HK-2 (cell line): Measurements from ENCODE around the gene LRRC17.

Source experiments
- DNase-seq: peaks from one replicate; pipeline ENCODE4 v3.0.0-alpha.2; 2018; ENCODE audit not compliant: unreplicated experiment

The LRRC17 gene, protein sequence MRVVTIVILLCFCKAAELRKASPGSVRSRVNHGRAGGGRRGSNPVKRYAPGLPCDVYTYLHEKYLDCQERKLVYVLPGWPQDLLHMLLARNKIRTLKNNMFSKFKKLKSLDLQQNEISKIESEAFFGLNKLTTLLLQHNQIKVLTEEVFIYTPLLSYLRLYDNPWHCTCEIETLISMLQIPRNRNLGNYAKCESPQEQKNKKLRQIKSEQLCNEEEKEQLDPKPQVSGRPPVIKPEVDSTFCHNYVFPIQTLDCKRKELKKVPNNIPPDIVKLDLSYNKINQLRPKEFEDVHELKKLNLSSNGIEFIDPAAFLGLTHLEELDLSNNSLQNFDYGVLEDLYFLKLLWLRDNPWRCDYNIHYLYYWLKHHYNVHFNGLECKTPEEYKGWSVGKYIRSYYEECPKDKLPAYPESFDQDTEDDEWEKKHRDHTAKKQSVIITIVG

DNA sequence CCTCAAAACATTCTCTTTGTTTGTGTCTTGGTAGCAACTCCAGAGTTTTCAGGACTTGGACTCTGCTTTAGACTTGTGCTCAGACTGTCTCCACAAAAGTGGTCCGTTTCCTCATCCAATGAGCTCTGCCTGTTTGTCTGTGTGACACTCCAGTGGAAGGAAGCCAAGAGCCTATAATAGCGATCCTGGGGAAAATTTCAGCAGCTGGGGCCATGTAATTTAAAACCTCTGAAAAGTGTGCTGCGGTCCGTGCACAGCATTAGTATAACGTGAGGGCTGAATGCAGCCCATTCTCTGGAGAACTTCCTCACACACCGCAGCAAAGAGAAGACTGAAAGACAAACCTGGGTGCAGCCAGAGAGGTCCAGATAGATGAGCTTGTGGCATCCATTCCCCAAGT lies at the start of gene LRRC17:
TSS of gene LRRC17 (plus strand) at position 259 of the 400 bp plus-strand sequence. CDS start 20,914 bp downstream, outside the sequence.
- DNase-seq = no peak

DNA sequence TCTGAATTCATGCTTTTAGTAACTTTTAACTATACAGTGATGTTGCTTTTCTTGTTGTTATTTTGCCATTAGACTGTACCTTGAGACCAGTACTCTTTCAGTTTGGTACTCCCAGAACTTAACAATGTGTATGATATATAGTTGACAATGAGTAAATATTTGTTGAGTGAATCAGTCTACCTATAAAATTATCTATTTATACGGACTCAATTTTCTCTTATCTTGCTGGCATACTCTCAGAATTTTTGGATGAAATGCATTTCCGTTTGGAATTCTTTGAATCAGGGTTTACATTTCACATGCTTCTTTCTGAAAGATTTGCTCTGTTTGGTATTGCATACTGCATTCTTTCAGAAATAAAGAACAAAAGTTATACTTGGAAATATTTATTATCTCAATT lies 47.8 kb upstream of the LRRC17 start:
- DNase-seq = no peak

DNA sequence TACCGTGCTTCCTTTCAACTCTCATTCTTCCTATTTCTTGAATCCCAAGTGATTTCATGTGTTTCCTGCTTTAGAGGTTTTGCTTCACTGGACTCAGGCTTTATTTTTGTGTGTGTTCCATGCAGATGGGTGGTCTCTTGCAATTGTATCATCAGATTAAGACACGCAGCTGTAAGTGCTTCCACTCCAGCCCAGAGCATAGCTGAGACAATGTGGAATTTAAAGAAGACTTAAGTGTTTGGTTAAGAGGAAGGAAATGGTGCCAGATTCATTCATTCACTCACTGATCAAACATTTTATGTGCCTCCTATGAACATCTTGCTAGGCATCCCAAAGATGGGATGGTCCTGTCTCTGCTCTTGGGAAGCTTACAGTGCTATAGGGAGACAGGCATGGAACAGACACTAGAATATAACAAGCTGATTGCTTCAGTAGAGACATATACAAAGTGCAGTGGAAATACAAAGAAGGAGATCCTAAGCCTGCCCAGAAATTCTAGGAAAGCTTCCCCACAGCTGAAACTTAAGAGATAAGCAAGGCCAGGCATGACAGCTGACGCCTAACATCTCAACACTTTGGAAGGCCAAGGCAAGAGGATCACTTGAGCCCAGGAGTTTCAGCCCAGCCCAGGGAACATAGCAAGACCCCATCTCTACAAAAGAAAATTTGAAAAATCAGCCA lies 46.1 kb upstream of the LRRC17 start:
- DNase-seq = no peak

DNA sequence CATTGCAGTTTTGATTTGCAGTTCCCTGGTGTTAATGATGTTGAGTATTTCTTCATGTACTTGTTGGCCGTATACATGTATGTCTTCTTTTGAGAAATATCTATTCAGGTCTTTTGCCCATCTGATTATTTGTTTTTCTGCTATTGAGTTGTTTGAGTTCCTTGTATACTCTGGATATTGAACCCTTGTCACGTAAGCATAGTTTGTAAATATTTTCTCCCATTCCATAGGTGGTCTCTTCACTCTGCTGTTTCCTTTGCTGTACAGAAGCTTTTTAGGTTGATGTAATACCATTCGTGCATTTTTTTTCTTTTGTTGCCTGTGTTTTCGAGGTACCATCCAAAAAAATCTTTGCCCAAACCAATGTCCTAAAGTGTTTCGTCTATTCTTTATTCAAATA lies 43.6 kb upstream of the LRRC17 start:
- DNase-seq = no peak

DNA sequence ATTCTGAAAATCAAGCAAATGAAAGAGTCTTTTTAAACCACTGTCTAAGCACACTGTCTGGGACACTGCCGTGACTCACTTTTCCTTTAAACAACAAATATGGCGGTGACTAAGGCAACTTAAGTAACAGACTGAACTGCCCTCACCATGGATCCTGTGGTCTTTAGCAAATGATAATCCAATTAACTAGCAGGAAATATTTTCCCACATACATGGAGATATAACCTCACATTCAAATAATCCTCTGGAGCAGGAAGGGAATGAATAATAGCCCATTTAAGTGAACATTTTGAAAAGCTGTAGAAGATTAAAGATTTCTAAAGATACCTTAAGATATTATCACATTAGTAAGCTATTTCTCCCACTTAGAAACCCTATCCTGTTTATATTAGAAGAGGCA lies 40.3 kb upstream of the LRRC17 start:
- peak; percentile 39 for DNase-seq

DNA sequence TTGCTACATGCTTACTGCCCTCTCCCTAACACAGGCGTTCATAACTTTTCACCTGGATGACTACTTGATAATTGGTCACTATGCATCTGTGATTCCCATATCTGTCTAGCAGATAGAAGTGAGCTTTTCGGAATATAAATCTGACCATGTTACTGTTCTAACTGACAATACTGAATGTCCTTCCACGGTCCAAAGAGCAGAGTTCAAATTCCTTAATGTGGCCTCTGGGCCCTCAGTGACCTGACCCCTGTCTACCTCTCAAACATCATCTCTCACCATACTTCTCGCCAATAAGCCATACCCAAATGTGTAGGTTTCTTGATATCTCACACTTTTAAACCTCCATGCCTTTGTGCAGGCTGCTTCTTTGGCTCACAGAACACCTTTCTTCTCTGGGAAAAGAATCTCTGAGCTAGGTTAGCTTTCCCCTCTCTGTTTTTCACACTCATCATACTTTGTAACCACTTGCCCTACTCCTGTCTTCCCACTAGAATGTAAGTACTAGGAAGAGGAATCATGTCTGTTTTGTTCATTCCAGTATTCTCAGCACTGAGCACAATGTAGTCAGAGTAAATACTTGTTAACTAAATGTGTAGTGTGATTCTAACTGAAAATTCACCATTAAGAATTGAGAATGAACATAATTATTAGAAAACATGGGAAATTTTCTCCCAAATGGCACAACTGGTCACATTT lies 39.2 kb upstream of the LRRC17 start:
- DNase-seq = no peak

DNA sequence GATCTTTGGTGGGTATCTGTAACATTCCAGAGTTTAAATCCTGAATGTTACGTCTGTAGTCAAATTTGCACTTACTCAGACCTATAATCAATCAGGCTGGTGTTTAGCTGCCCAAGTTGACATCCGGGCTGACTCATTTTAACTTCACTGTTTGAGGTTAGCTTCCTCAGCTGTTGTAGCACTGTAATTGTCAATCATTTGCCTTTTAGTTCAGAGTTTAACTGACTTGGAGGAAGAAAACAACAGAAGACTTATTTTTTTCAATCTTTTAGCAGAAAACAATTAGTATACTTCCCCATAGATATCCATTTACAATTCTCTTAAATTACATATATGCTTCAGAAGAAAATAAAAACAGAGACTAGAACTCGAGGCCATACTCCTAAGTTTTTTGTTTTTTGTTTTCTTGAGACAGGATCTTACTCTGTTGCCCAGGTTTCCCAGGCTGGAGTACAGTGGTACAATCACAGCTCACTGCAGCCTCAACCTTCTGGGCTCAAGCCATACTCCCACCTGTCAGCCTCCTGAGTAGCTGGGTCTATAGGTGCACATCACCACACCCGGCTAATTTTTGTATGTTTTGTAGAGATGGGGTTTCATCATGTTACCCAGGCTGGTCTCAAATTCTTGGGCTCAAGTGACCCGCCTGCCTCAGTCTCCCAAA lies 38.5 kb upstream of the LRRC17 start:
- DNase-seq = peak; percentile 44

DNA sequence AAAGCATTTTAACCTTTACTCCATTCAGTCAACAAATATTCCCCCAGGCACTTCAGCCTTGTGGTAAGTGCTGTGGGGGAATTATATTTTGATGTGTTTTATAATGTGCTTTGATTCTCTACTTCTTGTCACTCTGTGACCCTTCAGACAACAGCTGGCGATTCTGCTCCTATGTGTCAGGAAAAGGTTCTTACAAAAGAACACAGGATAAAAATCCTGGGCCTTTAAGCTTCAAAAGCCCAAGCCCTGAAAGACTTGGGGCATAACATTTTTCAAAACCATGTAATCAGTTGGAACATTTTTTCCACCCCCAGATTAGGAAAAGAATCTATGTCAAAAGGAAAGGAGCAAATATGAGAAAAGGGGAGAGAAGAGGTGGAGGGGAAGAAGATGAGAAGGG lies 37.8 kb upstream of the LRRC17 start:
- DNase-seq = no peak

DNA sequence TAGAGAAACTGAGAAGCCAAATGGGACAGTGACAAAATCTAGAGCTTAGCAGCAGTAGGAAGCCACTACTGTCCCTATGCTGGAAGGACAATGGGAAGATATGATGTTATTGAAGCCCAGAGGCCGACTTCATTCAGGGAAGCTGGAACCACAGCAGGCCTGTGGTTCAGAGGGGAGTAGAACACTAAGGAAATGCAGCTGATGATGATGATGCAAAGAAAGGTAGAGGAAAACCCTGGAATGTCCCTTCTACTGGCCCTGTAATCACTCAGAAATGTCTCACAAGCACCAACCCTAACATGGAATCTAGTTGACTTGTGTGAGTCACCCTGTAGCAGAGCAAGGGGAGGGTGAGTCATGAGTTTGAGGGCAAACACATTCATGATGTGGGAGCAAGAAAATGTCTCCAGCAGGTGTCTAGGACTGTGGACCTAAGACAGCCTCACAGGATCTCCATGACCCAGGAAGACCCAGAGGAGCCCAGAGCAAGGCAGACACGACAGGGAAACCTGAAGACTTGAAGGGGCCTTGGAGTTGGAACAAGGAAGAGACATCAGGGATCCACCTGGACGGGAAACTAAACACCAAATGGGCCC lies 37.0 kb upstream of the LRRC17 start:
- DNase-seq = peak; percentile 80

DNA sequence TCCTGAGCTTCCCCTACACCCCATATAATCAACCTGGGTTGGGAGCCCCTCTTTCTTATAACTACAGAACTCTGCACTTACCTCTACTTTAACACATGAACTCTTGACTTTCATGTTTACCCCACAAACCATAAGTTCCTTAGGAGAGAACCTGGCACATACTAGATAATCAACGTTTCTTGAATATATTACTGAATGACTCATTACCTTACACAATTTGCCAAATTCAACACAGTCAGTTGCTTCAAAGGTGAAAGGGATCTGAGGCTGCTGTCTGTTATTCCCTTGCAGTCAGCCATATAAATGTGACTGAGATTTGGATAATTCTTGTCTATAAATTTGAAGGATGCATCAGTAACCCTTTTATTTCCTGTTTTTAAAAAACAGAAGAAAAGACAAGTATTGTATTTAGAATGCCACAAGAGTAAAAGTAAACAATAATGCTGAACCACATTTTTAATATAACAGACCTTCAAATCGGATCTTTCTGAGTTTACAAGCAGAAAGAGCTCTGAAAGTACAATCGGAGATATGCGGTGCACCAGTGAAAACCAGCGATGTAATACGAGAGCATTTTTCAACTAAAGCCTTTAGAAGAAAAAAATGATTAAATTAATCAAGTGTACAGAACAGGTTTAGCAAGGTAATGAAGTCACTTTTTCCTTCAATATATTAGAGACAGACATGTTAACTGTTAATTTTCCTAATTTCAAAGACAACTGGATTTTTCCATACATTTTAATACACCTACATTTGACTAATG lies 29.5 kb upstream of the LRRC17 start:
- no peak for DNase-seq

DNA sequence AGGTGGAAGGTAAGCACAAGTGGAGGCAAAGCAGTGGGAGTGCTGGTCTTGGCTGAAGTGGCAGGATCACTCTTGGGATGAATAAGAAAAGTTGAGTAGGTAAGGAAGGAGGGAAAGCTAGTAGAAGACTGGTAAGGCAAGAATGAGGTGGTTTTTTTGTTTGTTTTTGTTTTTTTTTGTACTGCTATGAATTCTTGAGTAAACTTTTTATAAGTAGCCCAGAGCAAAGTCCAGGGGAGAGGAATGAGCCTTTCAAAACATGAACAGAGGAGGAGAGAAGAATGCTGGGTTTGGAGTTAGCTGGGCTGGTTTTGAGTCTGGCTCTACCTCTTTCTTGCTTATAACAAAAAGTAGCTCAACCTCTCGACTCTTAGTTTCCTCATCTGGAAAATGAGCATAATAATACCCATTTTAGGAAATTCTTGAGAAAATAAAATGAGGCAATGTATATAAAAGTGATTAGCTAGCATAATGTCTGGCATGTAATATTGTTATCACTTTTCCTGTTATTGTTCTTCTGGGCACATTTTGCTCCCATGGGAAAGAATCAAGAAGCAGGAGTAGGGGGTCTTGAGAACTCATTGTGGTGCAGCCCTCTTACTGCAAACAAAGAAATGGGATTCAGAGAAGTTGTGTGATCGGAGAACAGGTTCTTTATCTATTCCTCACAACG lies 24.1 kb upstream of the LRRC17 start:
- DNase-seq = no peak

DNA sequence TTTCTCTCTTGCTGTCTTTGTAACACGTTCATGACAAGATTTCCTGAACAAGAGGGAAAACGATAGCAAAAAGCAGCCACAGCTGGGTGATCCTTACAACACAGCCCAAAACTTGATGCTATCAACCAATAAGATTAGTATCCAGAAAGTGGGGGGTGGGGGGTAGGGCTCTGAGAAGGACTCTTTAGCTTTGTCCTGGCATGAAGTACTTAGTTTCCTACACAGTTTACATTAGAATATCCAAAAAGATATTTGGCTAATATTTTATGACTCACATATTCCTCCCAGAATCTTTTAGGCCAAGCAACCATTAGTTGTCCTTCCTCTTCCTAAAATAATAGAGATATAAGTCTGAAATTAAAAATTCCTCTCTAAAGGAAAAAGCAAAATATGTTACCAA lies 22.9 kb upstream of the LRRC17 start:
- no peak for DNase-seq

DNA sequence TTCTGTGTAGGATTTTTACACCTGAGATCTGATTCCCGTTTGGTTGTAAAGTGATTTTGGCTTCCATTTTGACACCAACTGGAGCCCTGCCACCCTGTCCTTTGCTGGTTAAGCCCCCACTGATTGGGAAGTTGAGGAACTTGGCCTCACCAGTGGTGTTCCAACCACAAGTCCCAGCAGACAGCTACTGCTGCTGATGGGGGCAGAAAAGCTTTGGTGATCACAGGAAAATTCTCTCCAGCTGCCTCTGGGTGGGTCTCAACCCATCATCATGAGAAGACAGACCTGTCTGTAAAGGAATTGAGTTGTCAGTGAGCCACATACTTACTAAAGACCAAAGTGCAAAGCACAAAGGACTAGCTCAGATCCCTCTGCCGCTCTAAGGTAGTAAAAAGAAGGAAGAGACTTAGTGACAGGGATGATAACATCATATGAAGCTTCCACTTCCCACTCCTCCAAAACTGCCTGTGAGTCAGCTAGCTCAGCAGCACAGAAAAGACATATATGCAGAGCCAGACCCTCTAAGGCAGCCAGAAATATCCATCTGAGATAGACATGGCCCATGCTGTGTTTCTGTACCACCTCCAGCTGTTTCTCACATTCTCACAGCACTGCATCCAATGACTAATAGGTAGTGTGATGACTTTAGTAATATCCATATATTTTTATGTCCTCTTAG lies 22.4 kb upstream of the LRRC17 start:
- no peak for DNase-seq

DNA sequence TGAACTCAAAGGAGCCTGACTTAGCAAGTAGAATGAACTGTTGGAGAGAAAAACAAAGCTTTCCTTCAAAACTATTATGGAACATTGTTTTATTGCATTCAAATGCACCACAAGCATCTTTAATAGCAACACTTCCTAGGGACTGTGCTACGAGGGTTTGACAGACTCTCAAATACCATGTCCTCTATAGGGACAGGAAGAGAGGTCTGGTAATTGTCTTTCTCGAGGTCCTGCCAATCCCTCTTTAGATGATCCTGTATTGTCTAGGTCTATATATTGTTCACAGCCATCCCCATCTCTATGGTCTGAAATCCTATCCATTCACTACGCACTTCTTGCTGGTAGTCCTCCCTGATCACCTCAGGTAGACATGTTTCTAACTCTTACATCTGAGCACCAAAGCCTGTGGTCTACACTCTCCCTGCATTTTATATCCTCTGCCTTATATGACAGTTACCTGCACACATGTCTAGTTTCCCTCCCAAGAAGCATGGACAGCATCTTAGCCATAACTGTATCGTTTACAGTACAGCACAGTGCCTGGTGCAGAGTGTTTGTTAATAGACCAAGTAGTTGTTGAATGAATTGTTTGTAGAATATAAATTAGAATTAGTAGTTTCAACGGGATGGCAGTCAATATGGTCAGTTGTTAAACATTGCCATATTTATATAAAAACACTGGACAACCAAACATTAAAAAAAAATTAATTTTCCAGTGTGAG lies 21.7 kb upstream of the LRRC17 start:
- no peak for DNase-seq

DNA sequence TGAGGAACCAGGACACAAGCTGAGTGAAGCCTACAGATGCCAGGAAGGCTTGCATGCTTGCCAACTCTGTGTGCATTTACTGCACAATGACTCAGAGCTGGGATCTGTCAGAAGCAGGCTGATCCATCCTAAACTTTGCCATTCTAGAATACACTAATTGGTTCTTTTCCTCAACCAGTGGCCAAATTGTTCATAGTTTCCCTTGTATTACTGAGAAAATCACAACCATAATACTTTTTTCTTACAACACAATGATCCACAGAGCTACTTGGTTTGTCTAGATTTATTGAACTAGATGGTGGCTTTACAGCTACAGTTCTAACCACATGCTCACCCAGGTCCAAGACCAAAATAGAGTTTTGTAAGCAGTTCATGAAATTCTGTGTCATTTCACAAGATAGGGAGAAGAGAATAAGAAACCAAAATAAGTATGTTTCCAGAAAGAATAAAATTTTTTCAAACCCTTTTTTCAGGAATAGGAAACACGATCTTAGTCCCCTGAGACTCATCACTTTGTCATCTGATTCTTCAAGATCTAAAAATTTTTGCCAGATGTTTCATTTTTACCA lies 21.0 kb upstream of the LRRC17 start:
- no peak for DNase-seq

DNA sequence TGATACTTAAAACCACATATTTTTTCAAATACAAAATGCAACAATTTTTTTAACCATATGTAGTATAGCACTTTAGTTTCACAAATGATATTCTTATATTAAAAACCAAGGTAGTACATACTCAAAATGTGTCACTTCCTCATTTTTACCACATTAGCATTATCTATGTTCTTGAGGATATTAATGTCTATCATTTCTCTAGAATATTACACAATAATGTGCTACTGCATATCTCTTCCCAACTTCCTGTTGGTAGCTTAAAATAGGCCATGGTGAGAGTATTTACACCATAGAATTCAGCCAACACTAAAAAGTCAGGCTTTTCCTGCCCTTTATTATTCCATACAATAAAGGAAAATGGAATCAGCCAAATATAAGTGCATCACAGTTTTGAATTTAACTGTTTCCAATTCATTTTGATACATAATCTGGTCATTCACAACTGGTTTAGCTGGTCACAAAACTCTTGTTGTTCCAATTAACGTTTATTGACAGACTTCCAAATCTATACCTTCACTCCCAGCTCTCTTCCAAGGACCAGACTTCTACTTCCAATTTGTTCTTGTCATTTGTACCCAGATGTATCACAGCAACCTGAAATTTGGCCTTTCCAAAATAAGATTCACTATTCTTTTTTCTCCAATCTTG lies 20.0 kb upstream of the LRRC17 start:
- no peak for DNase-seq

DNA sequence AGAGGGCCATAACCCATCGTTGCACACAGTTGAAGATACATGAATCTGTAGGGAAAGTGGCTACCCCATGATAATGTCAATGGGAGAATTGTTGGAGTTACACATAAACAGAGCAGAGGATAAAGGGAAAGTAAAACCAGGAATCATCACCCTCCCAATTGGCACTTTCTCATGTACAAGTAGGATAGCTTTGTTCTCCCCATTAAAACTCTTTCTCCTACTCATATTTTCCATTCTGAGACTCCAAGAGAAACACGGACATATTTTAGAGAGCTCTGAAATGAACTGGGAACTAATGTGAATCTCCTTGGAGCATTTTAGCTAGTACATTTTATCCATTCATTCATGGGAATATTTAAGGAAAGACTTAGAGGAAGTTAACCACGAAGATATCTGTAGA lies 17.2 kb upstream of the LRRC17 start:
- DNase-seq = no peak

DNA sequence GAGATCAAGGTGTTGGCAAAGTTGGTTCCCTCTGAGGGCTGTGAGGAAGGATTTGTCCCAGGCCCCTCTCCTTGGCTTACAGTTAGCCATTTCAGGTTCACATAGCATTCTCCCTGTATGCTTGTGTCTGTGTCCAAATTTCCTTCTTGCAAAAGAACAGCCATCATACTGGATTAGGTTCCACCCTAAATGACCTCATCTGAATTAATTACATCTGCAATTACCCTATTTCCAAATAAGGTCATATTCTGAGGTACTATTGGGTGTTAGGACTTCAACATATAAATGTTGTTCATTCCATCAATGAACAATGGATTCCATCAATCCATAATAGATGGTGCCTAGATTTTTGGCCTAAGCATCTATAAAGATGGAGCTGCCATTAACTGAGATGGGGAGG lies 16.2 kb upstream of the LRRC17 start:
- no peak for DNase-seq
